ENCODE measurements around the gene HEPH. TPM values are rescaled to one million over a fixed set of nuclear protein-coding genes. Genes with fewer than 3 reads are reported as not detected.

Gene HEPH
- total and polyA plus RNA-seq, 9 of the 15 experiments (the other 6 are each of a cell fraction or from before 2014, with no cell fraction given): 22.4 to 67.6 (median 42.9) TPM

- in situ Hi-C loops (cut with MboI): no loop called here
- ATAC-seq (no peak), FAIRE-seq (no peak), DNase-seq (ENCODE audit: extremely low read depth in 1 of 4, low spot score in 3 of 4) (no peak)
- TF ChIP-seq NFE2L1 (tag; IDR thresholded peaks at IDR 0.05; ENCODE audit: borderline replicate concordance, low read depth) (peak; percentile 64), MAFF (IDR thresholded peaks at IDR 0.05; ENCODE audit: low read length) (peak; percentile 23; the same call in 1 of the 2 replicates), ZNF316 (IDR thresholded peaks at IDR 0.05) (peak; percentile 68), STAT5B (CRISPR knock-in tag; IDR thresholded peaks at IDR 0.05) (no peak), C11orf30 (IDR thresholded peaks at IDR 0.05; ENCODE audit: low read depth) (peak; percentile 73), NFE2 (IDR thresholded peaks at IDR 0.05; ENCODE audit: low read depth) (peak; percentile 39; the same call in 1 of the 2 replicates), TGIF2 (CRISPR knock-in tag; IDR thresholded peaks at IDR 0.05) (no peak), MAFG (tag; conservative IDR thresholded peaks at IDR 0.05) (peak; percentile 78)
- H4K20me1 ChIP-seq (replicated peaks; ENCODE audit: control insufficient read depth, insufficient read depth, low read length): no peaks in the 10 kb centered on the region
- H3K27ac ChIP-seq (ENCODE audit: extremely low read depth, low read depth, low read length): no peak overlapping the region
- H3K4me1 ChIP-seq (replicated peaks in 1 of 2; ENCODE audit: control insufficient read depth in 2 of 2, insufficient read depth in 2 of 2, low read length in 2 of 2): peaks cover 3 to 19% of the 10 kb centered on the region in 2 experiments; a peak in 3 of 5 replicates
- ChIA-PET CTCF (ENCODE audit: low intra/inter-chr PET ratio) (no interaction called here), POLR2A (interaction anchor here (1.4 to 1.6 kb wide), 2 partner anchors 13 to 14 kb away, joined by 4 to 5 read pairs; partner anchors contain the start of gene HEPH)
- H3K9me3 ChIP-seq (replicated peaks; ENCODE audit: control insufficient read depth, insufficient read depth, low read depth, low read length): no peaks in the 10 kb centered on the region
- H3K9ac ChIP-seq (ENCODE audit: insufficient read depth in 1 of 2, low read depth in 2 of 2, low read length in 2 of 2): no peak overlapping the region
- no peak overlapping the region for H3K4me2 ChIP-seq (ENCODE audit: insufficient read depth, low read length)
- 10% methylated on average over 1 of the region's 1 CpG for WGBS (ENCODE audit: insufficient coverage, low coverage, missing lambda C conversion rate)
- no peaks in the 10 kb centered on the region for H3K36me3 ChIP-seq (ENCODE audit: control insufficient read depth, insufficient read depth, low read length)
- no peaks in the 10 kb centered on the region for H3K9me1 ChIP-seq (ENCODE audit: control insufficient read depth, insufficient read depth, low read length)
- H3K4me3 ChIP-seq: no peak overlapping the region
- intact Hi-C loops (cut with micrococcal nuclease): no loop called here
- no peaks in the 10 kb centered on the region for H3K27me3 ChIP-seq (ENCODE audit: control insufficient read depth in 2 of 2, insufficient read depth in 2 of 2, low read length in 2 of 2)
- no TSS peak for BruUV-seq (replicated peaks)
- no peak overlapping the region for H2AFZ ChIP-seq (ENCODE audit: low read depth, low read length)
- no peaks in the 10 kb centered on the region for H3K79me2 ChIP-seq (ENCODE audit: control insufficient read depth, insufficient read depth, low read length)
These were observed 14.5 kb upstream of the HEPH start for GRCh38 chrX:66149519-66149918.

DNA sequence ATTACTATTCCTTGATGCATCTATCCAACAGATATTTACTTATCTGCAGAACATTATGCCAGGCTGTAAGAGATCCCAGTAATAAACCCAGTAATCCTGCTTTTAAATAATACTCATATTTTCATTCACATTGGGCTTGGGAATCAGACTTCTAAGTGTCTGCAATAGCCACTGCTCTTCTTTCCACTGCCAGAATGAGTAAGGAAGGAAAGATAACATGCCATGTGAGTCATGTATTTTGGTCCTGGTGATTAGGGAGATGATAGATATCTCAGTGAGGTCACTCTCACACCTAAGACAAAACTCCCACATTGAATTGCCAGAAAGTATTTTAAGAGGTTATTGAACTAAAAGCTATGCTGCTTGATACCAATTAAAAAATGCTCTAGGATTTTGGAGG is 13.9 kb upstream of the HEPH start:
- Histone ChIP-seq H3K36me3 (ENCODE audit: control insufficient read depth, insufficient read depth, low read length) (no peaks in the 10 kb centered on the region), H3K79me2 (ENCODE audit: control insufficient read depth, insufficient read depth, low read length) (no peaks in the 10 kb centered on the region), H3K9ac (ENCODE audit: insufficient read depth in 1 of 2, low read depth in 2 of 2, low read length in 2 of 2) (no peak overlapping the region), H3K27ac (ENCODE audit: extremely low read depth, low read depth, low read length) (no peak overlapping the region), H3K27me3 (ENCODE audit: control insufficient read depth in 2 of 2, insufficient read depth in 2 of 2, low read length in 2 of 2) (no peaks in the 10 kb centered on the region), H3K9me3 (replicated peaks; ENCODE audit: control insufficient read depth, insufficient read depth, low read depth, low read length) (no peaks in the 10 kb centered on the region), H4K20me1 (replicated peaks; ENCODE audit: control insufficient read depth, insufficient read depth, low read length) (no peaks in the 10 kb centered on the region), H3K4me3 (no peak overlapping the region), H2AFZ (ENCODE audit: low read depth, low read length) (no peak overlapping the region), H3K4me2 (ENCODE audit: insufficient read depth, low read length) (no peak overlapping the region), H3K9me1 (ENCODE audit: control insufficient read depth, insufficient read depth, low read length) (no peaks in the 10 kb centered on the region), H3K4me1 (replicated peaks in 1 of 2; ENCODE audit: control insufficient read depth in 2 of 2, insufficient read depth in 2 of 2, low read length in 2 of 2) (peaks cover 3 to 19% of the 10 kb centered on the region in 2 experiments; a peak in 3 of 5 replicates)
- ChIA-PET CTCF (ENCODE audit: low intra/inter-chr PET ratio) (no interaction called here), POLR2A (interaction anchor here (0.6 kb wide), 1 partner anchor 84 kb away, joined by 3 read pairs; no protein-coding TSS in a partner anchor)
- DNase-seq (ENCODE audit: extremely low read depth in 1 of 4, low spot score in 3 of 4) (peak; percentile 38 to 61 (median 50)), FAIRE-seq (peak; percentile 59), ATAC-seq (peak; percentile 82)
- intact Hi-C loops (cut with micrococcal nuclease) (no loop called here), in situ Hi-C loops (cut with MboI) (no loop called here)
- BruUV-seq (replicated peaks): no TSS peak
- TF ChIP-seq MNT (conservative IDR thresholded peaks at IDR 0.05) (peak in 1 of 2 experiments; percentile 29; a peak in 2 of 4 replicates), SMARCA4 (IDR thresholded peaks at IDR 0.05) (peak; percentile 96), MITF (IDR thresholded peaks at IDR 0.05) (no peak), SOX6 (IDR thresholded peaks at IDR 0.05) (peak; percentile 55)
- TF ChIP-seq, protein P1, sequence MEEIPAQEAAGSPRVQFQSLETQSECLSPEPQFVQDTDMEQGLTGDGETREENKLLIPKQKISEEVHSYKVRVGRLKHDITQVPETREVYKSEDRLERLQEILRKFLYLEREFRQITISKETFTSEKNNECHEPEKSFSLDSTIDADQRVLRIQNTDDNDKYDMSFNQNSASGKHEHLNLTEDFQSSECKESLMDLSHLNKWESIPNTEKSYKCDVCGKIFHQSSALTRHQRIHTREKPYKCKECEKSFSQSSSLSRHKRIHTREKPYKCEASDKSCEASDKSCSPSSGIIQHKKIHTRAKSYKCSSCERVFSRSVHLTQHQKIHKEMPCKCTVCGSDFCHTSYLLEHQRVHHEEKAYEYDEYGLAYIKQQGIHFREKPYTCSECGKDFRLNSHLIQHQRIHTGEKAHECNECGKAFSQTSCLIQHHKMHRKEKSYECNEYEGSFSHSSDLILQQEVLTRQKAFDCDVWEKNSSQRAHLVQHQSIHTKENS (CRISPR knock-in tag; IDR thresholded peaks at IDR 0.05): no peak
